ENCODE measurements around the gene KCNK4. TPM values are rescaled to one million over a fixed set of nuclear protein-coding genes. Genes with fewer than 3 reads are reported as not detected.

KCNK4 gene
- total and polyA plus RNA-seq, 4 donors = not detected

DNA sequence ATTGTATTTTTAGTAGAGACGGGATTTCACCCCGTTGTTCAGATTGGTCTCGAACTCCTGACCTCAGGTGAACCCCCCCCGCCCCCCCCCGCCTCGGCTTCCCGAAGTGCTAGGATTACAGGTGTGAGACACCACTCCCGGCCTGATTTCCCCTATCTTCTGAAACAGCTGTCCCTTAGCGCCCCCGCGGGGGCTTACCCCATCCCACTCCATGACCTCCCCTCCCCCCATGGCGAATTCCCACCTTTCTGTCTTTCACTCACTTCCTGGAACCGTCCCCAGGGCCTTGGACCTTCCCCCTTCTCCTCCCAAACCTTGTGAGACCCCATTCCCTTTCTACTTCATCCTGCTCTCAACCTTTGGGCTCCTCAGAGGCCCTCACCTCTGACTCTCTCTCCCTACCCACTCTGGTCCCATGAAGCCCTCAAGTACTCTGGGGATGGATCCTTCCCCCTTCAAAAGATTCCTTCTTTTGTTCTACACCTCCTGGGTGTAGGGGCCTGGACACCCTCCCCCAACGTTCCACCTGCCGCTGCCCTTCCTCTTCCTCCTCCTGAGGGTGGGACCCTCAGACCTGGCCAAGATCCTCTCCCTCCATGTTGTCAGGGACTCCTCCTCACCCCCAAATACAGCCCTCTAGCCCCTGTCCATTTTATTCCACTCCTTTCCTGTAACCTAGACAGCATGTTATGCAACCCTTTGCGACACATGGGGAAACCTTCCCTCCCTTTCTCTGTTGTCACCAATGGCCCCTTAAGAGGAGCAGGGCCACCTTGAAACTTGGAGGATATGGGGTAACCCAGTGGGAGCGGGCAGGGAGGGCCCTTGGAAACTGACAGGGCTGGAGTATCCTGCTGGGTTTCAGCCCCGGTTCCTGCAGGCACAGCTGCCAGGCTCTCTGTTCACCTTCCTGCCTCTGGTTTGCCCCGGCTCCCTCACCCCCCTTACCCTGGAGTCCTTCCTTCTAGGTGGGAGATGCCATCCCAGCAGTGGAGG is 28.0 kb downstream of the KCNK4 start:
- Histone ChIP-seq H3K27me3 (ENCODE audit: control insufficient read depth in 4 of 4, insufficient read depth in 4 of 4, low read length in 3 of 4) (no peaks in the 10 kb centered on the region), H3K4me1 (ENCODE audit: control insufficient read depth in 4 of 4, insufficient read depth in 4 of 4, low read length in 3 of 4) (peaks cover 5 to 35% (median 23%) of the 10 kb centered on the region in 4 donors), H3K4me3 (ENCODE audit: low read depth in 1 of 3, low read length in 3 of 3) (peak overlapping the region; percentile 63 to 77 (median 76)), H3K27ac (ENCODE audit: low read depth in 1 of 2, low read length in 2 of 2) (peak overlapping the region; percentile 93 to 98), H3K36me3 (ENCODE audit: control insufficient read depth in 4 of 4, insufficient read depth in 3 of 4, low read depth in 1 of 4, low read length in 3 of 4) (peaks cover 4 to 35% (median 12%) of the 10 kb centered on the region in 4 donors), H3K9ac (ENCODE audit: low read depth in 1 of 2, low read length in 2 of 2) (peak overlapping the region in 1 of 2 donors; percentile 69), H3K9me3 (ENCODE audit: control insufficient read depth in 4 of 4, low read length in 3 of 4) (no peaks in the 10 kb centered on the region)
- 27% methylated on average over 19 of the region's 19 CpGs for WGBS
- TF ChIP-seq HNF4G (IDR thresholded peaks at IDR 0.05) (no peak), FOXA2 (IDR thresholded peaks at IDR 0.05) (no peak), JUND (IDR thresholded peaks at IDR 0.05) (no peak)
- TF ChIP-seq, protein P1, sequence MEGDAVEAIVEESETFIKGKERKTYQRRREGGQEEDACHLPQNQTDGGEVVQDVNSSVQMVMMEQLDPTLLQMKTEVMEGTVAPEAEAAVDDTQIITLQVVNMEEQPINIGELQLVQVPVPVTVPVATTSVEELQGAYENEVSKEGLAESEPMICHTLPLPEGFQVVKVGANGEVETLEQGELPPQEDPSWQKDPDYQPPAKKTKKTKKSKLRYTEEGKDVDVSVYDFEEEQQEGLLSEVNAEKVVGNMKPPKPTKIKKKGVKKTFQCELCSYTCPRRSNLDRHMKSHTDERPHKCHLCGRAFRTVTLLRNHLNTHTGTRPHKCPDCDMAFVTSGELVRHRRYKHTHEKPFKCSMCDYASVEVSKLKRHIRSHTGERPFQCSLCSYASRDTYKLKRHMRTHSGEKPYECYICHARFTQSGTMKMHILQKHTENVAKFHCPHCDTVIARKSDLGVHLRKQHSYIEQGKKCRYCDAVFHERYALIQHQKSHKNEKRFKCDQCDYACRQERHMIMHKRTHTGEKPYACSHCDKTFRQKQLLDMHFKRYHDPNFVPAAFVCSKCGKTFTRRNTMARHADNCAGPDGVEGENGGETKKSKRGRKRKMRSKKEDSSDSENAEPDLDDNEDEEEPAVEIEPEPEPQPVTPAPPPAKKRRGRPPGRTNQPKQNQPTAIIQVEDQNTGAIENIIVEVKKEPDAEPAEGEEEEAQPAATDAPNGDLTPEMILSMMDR (IDR thresholded peaks at IDR 0.05; ENCODE audit: low read depth, low read length, missing input control) = no peak
- TF ChIP-seq, protein P2, sequence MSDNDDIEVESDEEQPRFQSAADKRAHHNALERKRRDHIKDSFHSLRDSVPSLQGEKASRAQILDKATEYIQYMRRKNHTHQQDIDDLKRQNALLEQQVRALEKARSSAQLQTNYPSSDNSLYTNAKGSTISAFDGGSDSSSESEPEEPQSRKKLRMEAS (IDR thresholded peaks at IDR 0.05) = no peak
- TF ChIP-seq, protein P3, sequence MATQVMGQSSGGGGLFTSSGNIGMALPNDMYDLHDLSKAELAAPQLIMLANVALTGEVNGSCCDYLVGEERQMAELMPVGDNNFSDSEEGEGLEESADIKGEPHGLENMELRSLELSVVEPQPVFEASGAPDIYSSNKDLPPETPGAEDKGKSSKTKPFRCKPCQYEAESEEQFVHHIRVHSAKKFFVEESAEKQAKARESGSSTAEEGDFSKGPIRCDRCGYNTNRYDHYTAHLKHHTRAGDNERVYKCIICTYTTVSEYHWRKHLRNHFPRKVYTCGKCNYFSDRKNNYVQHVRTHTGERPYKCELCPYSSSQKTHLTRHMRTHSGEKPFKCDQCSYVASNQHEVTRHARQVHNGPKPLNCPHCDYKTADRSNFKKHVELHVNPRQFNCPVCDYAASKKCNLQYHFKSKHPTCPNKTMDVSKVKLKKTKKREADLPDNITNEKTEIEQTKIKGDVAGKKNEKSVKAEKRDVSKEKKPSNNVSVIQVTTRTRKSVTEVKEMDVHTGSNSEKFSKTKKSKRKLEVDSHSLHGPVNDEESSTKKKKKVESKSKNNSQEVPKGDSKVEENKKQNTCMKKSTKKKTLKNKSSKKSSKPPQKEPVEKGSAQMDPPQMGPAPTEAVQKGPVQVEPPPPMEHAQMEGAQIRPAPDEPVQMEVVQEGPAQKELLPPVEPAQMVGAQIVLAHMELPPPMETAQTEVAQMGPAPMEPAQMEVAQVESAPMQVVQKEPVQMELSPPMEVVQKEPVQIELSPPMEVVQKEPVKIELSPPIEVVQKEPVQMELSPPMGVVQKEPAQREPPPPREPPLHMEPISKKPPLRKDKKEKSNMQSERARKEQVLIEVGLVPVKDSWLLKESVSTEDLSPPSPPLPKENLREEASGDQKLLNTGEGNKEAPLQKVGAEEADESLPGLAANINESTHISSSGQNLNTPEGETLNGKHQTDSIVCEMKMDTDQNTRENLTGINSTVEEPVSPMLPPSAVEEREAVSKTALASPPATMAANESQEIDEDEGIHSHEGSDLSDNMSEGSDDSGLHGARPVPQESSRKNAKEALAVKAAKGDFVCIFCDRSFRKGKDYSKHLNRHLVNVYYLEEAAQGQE (IDR thresholded peaks at IDR 0.05) = no peak
- DNase-seq (ENCODE audit: low spot score) = no peak

DNA sequence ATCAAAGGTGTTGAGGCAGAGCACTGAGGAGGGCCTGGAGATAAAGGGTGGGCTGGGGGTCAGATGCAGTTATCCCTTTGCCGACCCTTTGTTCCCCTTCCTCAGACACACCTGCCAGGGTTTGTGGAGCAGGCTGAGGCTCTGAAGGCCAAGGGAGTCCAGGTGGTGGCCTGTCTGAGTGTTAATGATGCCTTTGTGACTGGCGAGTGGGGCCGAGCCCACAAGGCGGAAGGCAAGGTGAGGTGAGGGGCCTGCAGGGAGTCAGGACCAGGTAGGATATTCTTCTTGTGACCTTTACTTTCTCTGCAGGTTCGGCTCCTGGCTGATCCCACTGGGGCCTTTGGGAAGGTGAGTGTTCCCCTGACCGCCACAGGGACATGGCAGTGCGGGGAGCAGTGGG is 29.5 kb downstream of the KCNK4 start:
- H3K4me3 ChIP-seq (ENCODE audit: low read depth in 1 of 3, low read length in 3 of 3) = no peak overlapping the region
- H3K9me3 ChIP-seq (ENCODE audit: control insufficient read depth in 4 of 4, low read length in 3 of 4) = no peaks in the 10 kb centered on the region
- no peaks in the 10 kb centered on the region for H3K27me3 ChIP-seq (ENCODE audit: control insufficient read depth in 4 of 4, insufficient read depth in 4 of 4, low read length in 3 of 4)
- DNase-seq (ENCODE audit: low spot score) = no peak
- no peak overlapping the region for H3K27ac ChIP-seq (ENCODE audit: low read depth in 1 of 2, low read length in 2 of 2)
- H3K9ac ChIP-seq (ENCODE audit: low read depth in 1 of 2, low read length in 2 of 2) = no peak overlapping the region
- peaks cover 0 to 23% (median 5%) of the 10 kb centered on the region in 4 donors for H3K36me3 ChIP-seq (ENCODE audit: control insufficient read depth in 4 of 4, insufficient read depth in 3 of 4, low read depth in 1 of 4, low read length in 3 of 4)
- H3K4me1 ChIP-seq (ENCODE audit: control insufficient read depth in 4 of 4, insufficient read depth in 4 of 4, low read length in 3 of 4) = peaks cover 5 to 22% (median 18%) of the 10 kb centered on the region in 4 donors
- WGBS = 91% methylated on average over 7 of the region's 7 CpGs
- TF ChIP-seq TAF1 (conservative IDR thresholded peaks at IDR 0.05) (no peak), SP1 (IDR thresholded peaks at IDR 0.05) (no peak), HNF4A (conservative IDR thresholded peaks at IDR 0.05) (no peak), RAD21 (IDR thresholded peaks at IDR 0.05) (no peak), HNF4G (IDR thresholded peaks at IDR 0.05) (no peak), GABPA (IDR thresholded peaks at IDR 0.05 in 1 of 2, conservative IDR thresholded peaks at IDR 0.05 in 1 of 2) (no peak), NR2F2 (IDR thresholded peaks at IDR 0.05) (no peak), FOXA1 (IDR thresholded peaks at IDR 0.05) (no peak), YY1 (IDR thresholded peaks at IDR 0.05) (no peak)
- TF ChIP-seq, protein P4, sequence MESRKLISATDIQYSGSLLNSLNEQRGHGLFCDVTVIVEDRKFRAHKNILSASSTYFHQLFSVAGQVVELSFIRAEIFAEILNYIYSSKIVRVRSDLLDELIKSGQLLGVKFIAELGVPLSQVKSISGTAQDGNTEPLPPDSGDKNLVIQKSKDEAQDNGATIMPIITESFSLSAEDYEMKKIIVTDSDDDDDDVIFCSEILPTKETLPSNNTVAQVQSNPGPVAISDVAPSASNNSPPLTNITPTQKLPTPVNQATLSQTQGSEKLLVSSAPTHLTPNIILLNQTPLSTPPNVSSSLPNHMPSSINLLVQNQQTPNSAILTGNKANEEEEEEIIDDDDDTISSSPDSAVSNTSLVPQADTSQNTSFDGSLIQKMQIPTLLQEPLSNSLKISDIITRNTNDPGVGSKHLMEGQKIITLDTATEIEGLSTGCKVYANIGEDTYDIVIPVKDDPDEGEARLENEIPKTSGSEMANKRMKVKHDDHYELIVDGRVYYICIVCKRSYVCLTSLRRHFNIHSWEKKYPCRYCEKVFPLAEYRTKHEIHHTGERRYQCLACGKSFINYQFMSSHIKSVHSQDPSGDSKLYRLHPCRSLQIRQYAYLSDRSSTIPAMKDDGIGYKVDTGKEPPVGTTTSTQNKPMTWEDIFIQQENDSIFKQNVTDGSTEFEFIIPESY (IDR thresholded peaks at IDR 0.05) = no peak
- TF ChIP-seq, protein P1 (IDR thresholded peaks at IDR 0.05; ENCODE audit: low read depth, low read length, missing input control) = no peak
- TF ChIP-seq, protein P5, sequence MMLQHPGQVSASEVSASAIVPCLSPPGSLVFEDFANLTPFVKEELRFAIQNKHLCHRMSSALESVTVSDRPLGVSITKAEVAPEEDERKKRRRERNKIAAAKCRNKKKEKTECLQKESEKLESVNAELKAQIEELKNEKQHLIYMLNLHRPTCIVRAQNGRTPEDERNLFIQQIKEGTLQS (IDR thresholded peaks at IDR 0.05) = no peak
- TF ChIP-seq, protein P3 (IDR thresholded peaks at IDR 0.05) = no peak

Measured in liver (tissue), 9 donors.